ENCODE results near the gene CDK6.
"Not testable (repeated sequence)": the region's sequence is repeated elsewhere in the genome, so short reads cannot be mapped to it uniquely, and the experiment has no call there.

Gene CDK6

GRCh38 chr7:92750447-92750839, 85.9 kb downstream of the CDK6 start:
- Histone ChIP-seq H3K4me1 (ENCODE audit: control insufficient read depth, insufficient read depth, low read length, unreplicated experiment) (peaks cover 67% of the 10 kb centered on the region), H3K79me2 (ENCODE audit: control insufficient read depth, insufficient read depth, low read length, unreplicated experiment) (peaks cover 77% of the 10 kb centered on the region), H3K27me3 (ENCODE audit: insufficient read depth, low read length) (no peaks in the 10 kb centered on the region), H3K27ac (ENCODE audit: low read depth, low read length) (peak overlapping the region; percentile 96), H3K36me3 (ENCODE audit: insufficient read depth, low read length) (0 out of 2 replicates have a peak, but pooled peaks cover 3% of the 10 kb centered on the region), H2AFZ (ENCODE audit: low read length, unreplicated experiment) (no peak overlapping the region), H3K4me3 (ENCODE audit: low read depth, low read length) (peak overlapping the region; percentile 19; the same call in 1 of the 2 replicates)

GRCh38 chr7:92749832-92750446, 86.4 kb downstream of the CDK6 start:
- Histone ChIP-seq H2AFZ (ENCODE audit: low read length, unreplicated experiment) (no peak overlapping the region), H3K27me3 (ENCODE audit: insufficient read depth, low read length) (no peaks in the 10 kb centered on the region), H3K79me2 (ENCODE audit: control insufficient read depth, insufficient read depth, low read length, unreplicated experiment) (peaks cover 75% of the 10 kb centered on the region), H3K36me3 (ENCODE audit: insufficient read depth, low read length) (0 out of 2 replicates have a peak, but pooled peaks cover 3% of the 10 kb centered on the region), H3K4me3 (ENCODE audit: low read depth, low read length) (peak overlapping the region; percentile 19; the same call in 1 of the 2 replicates), H3K27ac (ENCODE audit: low read depth, low read length) (peak overlapping the region; percentile 96), H3K4me1 (ENCODE audit: control insufficient read depth, insufficient read depth, low read length, unreplicated experiment) (peaks cover 67% of the 10 kb centered on the region)

- Histone ChIP-seq H3K27me3 (ENCODE audit: insufficient read depth, low read length) (no peaks in the 10 kb centered on the region), H3K4me1 (ENCODE audit: control insufficient read depth, insufficient read depth, low read length, unreplicated experiment) (peaks cover 62% of the 10 kb centered on the region), H2AFZ (ENCODE audit: low read length, unreplicated experiment) (no peak overlapping the region), H3K79me2 (ENCODE audit: control insufficient read depth, insufficient read depth, low read length, unreplicated experiment) (peaks cover 71% of the 10 kb centered on the region), H3K36me3 (ENCODE audit: insufficient read depth, low read length) (peaks cover 7% of the 10 kb centered on the region; the same call in 1 of the 2 replicates), H3K4me3 (ENCODE audit: low read depth, low read length) (peak overlapping the region; percentile 19; the same call in 1 of the 2 replicates), H3K27ac (ENCODE audit: low read depth, low read length) (peak overlapping the region; percentile 96)
Measured at GRCh38 chr7:92749327-92749755, 87.0 kb downstream of the CDK6 start.

GRCh38 chr7:92748495-92748894, 87.9 kb downstream of the CDK6 start:
- Histone ChIP-seq H3K27ac (ENCODE audit: low read depth, low read length) (no peak overlapping the region), H2AFZ (ENCODE audit: low read length, unreplicated experiment) (no peak overlapping the region), H3K79me2 (ENCODE audit: control insufficient read depth, insufficient read depth, low read length, unreplicated experiment) (peaks cover 68% of the 10 kb centered on the region), H3K4me1 (ENCODE audit: control insufficient read depth, insufficient read depth, low read length, unreplicated experiment) (peaks cover 53% of the 10 kb centered on the region), H3K36me3 (ENCODE audit: insufficient read depth, low read length) (peaks cover 15% of the 10 kb centered on the region; the same call in 1 of the 2 replicates), H3K4me3 (ENCODE audit: low read depth, low read length) (no peak overlapping the region), H3K27me3 (ENCODE audit: insufficient read depth, low read length) (no peaks in the 10 kb centered on the region)

GRCh38 chr7:92747041-92747835, 89.1 kb downstream of the CDK6 start:
- no peak overlapping the region for H3K4me3 ChIP-seq (ENCODE audit: low read depth, low read length)
- peak overlapping the region; percentile 44 for H3K27ac ChIP-seq (ENCODE audit: low read depth, low read length)
- H2AFZ ChIP-seq (ENCODE audit: low read length, unreplicated experiment) = no peak overlapping the region
- H3K27me3 ChIP-seq (ENCODE audit: insufficient read depth, low read length) = no peaks in the 10 kb centered on the region
- H3K4me1 ChIP-seq (ENCODE audit: control insufficient read depth, insufficient read depth, low read length, unreplicated experiment) = peaks cover 47% of the 10 kb centered on the region
- peaks cover 73% of the 10 kb centered on the region for H3K79me2 ChIP-seq (ENCODE audit: control insufficient read depth, insufficient read depth, low read length, unreplicated experiment)
- H3K36me3 ChIP-seq (ENCODE audit: insufficient read depth, low read length) = peaks cover 15% of the 10 kb centered on the region; the same call in 1 of the 2 replicates

- peaks cover 14% of the 10 kb centered on the region; the same call in 1 of the 2 replicates for H3K36me3 ChIP-seq (ENCODE audit: insufficient read depth, low read length)
- no peaks in the 10 kb centered on the region for H3K27me3 ChIP-seq (ENCODE audit: insufficient read depth, low read length)
- no peak overlapping the region for H2AFZ ChIP-seq (ENCODE audit: low read length, unreplicated experiment)
- H3K4me3 ChIP-seq (ENCODE audit: low read depth, low read length) = no peak overlapping the region
- H3K4me1 ChIP-seq (ENCODE audit: control insufficient read depth, insufficient read depth, low read length, unreplicated experiment) = peaks cover 50% of the 10 kb centered on the region
- peaks cover 75% of the 10 kb centered on the region for H3K79me2 ChIP-seq (ENCODE audit: control insufficient read depth, insufficient read depth, low read length, unreplicated experiment)
- no peak overlapping the region for H3K27ac ChIP-seq (ENCODE audit: low read depth, low read length)
Measured at GRCh38 chr7:92745241-92745640, 91.1 kb downstream of the CDK6 start.

- peaks cover 12% of the 10 kb centered on the region; the same call in 1 of the 2 replicates for H3K36me3 ChIP-seq (ENCODE audit: insufficient read depth, low read length)
- H3K4me1 ChIP-seq (ENCODE audit: control insufficient read depth, insufficient read depth, low read length, unreplicated experiment) = peaks cover 45% of the 10 kb centered on the region
- not testable (repeated sequence) for H3K27me3 ChIP-seq (ENCODE audit: insufficient read depth, low read length); H3K27ac ChIP-seq (ENCODE audit: low read depth, low read length); H2AFZ ChIP-seq (ENCODE audit: low read length, unreplicated experiment); H3K4me3 ChIP-seq (ENCODE audit: low read depth, low read length)
- peaks cover 75% of the 10 kb centered on the region for H3K79me2 ChIP-seq (ENCODE audit: control insufficient read depth, insufficient read depth, low read length, unreplicated experiment)
Measured at GRCh38 chr7:92744180-92744579, 92.2 kb downstream of the CDK6 start.

GRCh38 chr7:92742186-92742585, 94.2 kb downstream of the CDK6 start:
- Histone ChIP-seq H3K79me2 (ENCODE audit: control insufficient read depth, insufficient read depth, low read length, unreplicated experiment) (peaks cover 76% of the 10 kb centered on the region), H3K36me3 (ENCODE audit: insufficient read depth, low read length) (peaks cover 12% of the 10 kb centered on the region; the same call in 1 of the 2 replicates), H3K27ac (ENCODE audit: low read depth, low read length) (peak overlapping the region; percentile 76), H3K4me3 (ENCODE audit: low read depth, low read length) (peak overlapping the region; percentile 30; the same call in 1 of the 2 replicates), H3K4me1 (ENCODE audit: control insufficient read depth, insufficient read depth, low read length, unreplicated experiment) (peaks cover 34% of the 10 kb centered on the region), H3K27me3 (ENCODE audit: insufficient read depth, low read length) (no peaks in the 10 kb centered on the region), H2AFZ (ENCODE audit: low read length, unreplicated experiment) (no peak overlapping the region)

- Histone ChIP-seq H3K4me1 (ENCODE audit: control insufficient read depth, insufficient read depth, low read length, unreplicated experiment) (peaks cover 33% of the 10 kb centered on the region), H3K4me3 (ENCODE audit: low read depth, low read length) (peak overlapping the region; percentile 35; the same call in 1 of the 2 replicates), H3K79me2 (ENCODE audit: control insufficient read depth, insufficient read depth, low read length, unreplicated experiment) (peaks cover 74% of the 10 kb centered on the region), H3K27ac (ENCODE audit: low read depth, low read length) (peak overlapping the region; percentile 76), H3K27me3 (ENCODE audit: insufficient read depth, low read length) (no peaks in the 10 kb centered on the region), H3K36me3 (ENCODE audit: insufficient read depth, low read length) (peaks cover 12% of the 10 kb centered on the region; the same call in 1 of the 2 replicates), H2AFZ (ENCODE audit: low read length, unreplicated experiment) (peak overlapping the region; percentile 55)
Measured at GRCh38 chr7:92740700-92741126, 95.7 kb downstream of the CDK6 start.

- H3K4me1 ChIP-seq (ENCODE audit: control insufficient read depth, insufficient read depth, low read length, unreplicated experiment) = peaks cover 33% of the 10 kb centered on the region
- peak overlapping the region; percentile 76 for H3K27ac ChIP-seq (ENCODE audit: low read depth, low read length)
- H2AFZ ChIP-seq (ENCODE audit: low read length, unreplicated experiment) = no peak overlapping the region
- no peak overlapping the region for H3K4me3 ChIP-seq (ENCODE audit: low read depth, low read length)
- H3K27me3 ChIP-seq (ENCODE audit: insufficient read depth, low read length) = no peaks in the 10 kb centered on the region
- peaks cover 71% of the 10 kb centered on the region for H3K79me2 ChIP-seq (ENCODE audit: control insufficient read depth, insufficient read depth, low read length, unreplicated experiment)
- peaks cover 12% of the 10 kb centered on the region; the same call in 1 of the 2 replicates for H3K36me3 ChIP-seq (ENCODE audit: insufficient read depth, low read length)
Measured at GRCh38 chr7:92740134-92740533, 96.2 kb downstream of the CDK6 start.
